Hepatic stellate cell (primary cell): ENCODE measurements around the gene PAIP2.
"Not testable (repeated sequence)": the region's sequence is repeated elsewhere in the genome, so short reads cannot be mapped to it uniquely, and the experiment has no call there.

Experiments
- DNase-seq: peaks from one replicate; pipeline ENCODE4 v3.0.0; 2011; ENCODE audit warnings: low spot score

The PAIP2 gene

GRCh38 chr5:139315056-139315615, 26.5 kb upstream of the PAIP2 start:
- no peak for DNase-seq

- DNase-seq, result no peak
These were observed 5.8 kb upstream of the PAIP2 start for GRCh38 chr5:139335811-139336210.

- no peak for DNase-seq
These were observed 1.6 kb upstream of the PAIP2 start for GRCh38 chr5:139340051-139340450.

GRCh38 chr5:139341187-139341688, 416 bp upstream of the PAIP2 start:
- no peak for DNase-seq

- no peak for DNase-seq
These were observed 719 bp downstream of the PAIP2 start for GRCh38 chr5:139342423-139342723.

- no peak for DNase-seq
These were observed 1.8 kb downstream of the PAIP2 start for GRCh38 chr5:139343476-139343875.

GRCh38 chr5:139344177-139344576, 2.5 kb downstream of the PAIP2 start:
- no peak for DNase-seq

- not testable (repeated sequence) for DNase-seq
These were observed 3.8 kb downstream of the PAIP2 start for GRCh38 chr5:139345442-139345841.

GRCh38 chr5:139347863-139348262, 6.2 kb downstream of the PAIP2 start:
- not testable (repeated sequence) for DNase-seq

GRCh38 chr5:139354186-139354585, 12.5 kb downstream of the PAIP2 start:
- DNase-seq, result no peak

- DNase-seq, result not testable (repeated sequence)
These were observed 14.2 kb downstream of the PAIP2 start for GRCh38 chr5:139355900-139356299.

GRCh38 chr5:139358064-139358463, 16.4 kb downstream of the PAIP2 start:
- DNase-seq, result no peak

- no peak for DNase-seq
These were observed 18.7 kb downstream of the PAIP2 start for GRCh38 chr5:139360384-139360783.

- no peak for DNase-seq
These were observed 20.3 kb downstream of the PAIP2 start for GRCh38 chr5:139361835-139362429.

GRCh38 chr5:139363937-139364336, 22.3 kb downstream of the PAIP2 start:
- DNase-seq, result no peak

GRCh38 chr5:139364466-139364865, 22.8 kb downstream of the PAIP2 start:
- no peak for DNase-seq

GRCh38 chr5:139368613-139369012, 27.0 kb downstream of the PAIP2 start:
- no peak for DNase-seq

GRCh38 chr5:139369181-139369580, 27.5 kb downstream of the PAIP2 start:
- DNase-seq, result no peak

GRCh38 chr5:139371482-139372435, 30.1 kb downstream of the PAIP2 start:
- DNase-seq, result no peak

GRCh38 chr5:139374909-139375308, 33.3 kb downstream of the PAIP2 start:
- no peak for DNase-seq

- DNase-seq, result no peak
These were observed 34.7 kb downstream of the PAIP2 start for GRCh38 chr5:139376364-139376763.

GRCh38 chr5:139377226-139377625, 35.6 kb downstream of the PAIP2 start:
- DNase-seq, result no peak
